A172 (cell line): ENCODE results near the gene INSIG1. TPM values are rescaled to one million over a fixed set of nuclear protein-coding genes. Genes with fewer than 3 reads are reported as not detected.

Experiments
- DNase-seq: peaks from one replicate; pipeline ENCODE4 v3.0.0-alpha.2; 2015; ENCODE audit warnings: low spot score
- total RNA-seq: library from RNA; depleted of rRNA; stranded (reverse); fragments of >200 nt; shearing (Covaris generic); gene quantifications from 2 replicates; pipeline ENCODE4 v1.2.3, GENCODE V29; 2014; rRNA removed

INSIG1 gene
- 106 and 141 TPM in 2 replicates for total RNA-seq

GRCh38 chr7:155297517-155298287 is at the start of gene INSIG1:
TSS of gene INSIG1 (plus strand) at chr7:155297878. CDS start at chr7:155298286, 408 bp downstream.
- peak; percentile 72 for DNase-seq

GRCh38 chr7:155248366-155248756 is 49.3 kb upstream of the INSIG1 start:
- no peak for DNase-seq

- DNase-seq = no peak
Measured at GRCh38 chr7:155251831-155252230, 45.8 kb upstream of the INSIG1 start.

- DNase-seq = no peak
Measured at GRCh38 chr7:155252444-155252887, 45.2 kb upstream of the INSIG1 start.

- DNase-seq = no peak
Measured at GRCh38 chr7:155252892-155253501, 44.7 kb upstream of the INSIG1 start.

GRCh38 chr7:155254018-155254417 is 43.7 kb upstream of the INSIG1 start:
- no peak for DNase-seq

- DNase-seq = no peak
Measured at GRCh38 chr7:155255071-155255470, 42.6 kb upstream of the INSIG1 start.

- no peak for DNase-seq
Measured at GRCh38 chr7:155255621-155256020, 42.1 kb upstream of the INSIG1 start.

GRCh38 chr7:155256081-155256760 is 41.5 kb upstream of the INSIG1 start:
- no peak for DNase-seq

GRCh38 chr7:155256761-155257481 is 40.8 kb upstream of the INSIG1 start:
- no peak for DNase-seq

- no peak for DNase-seq
Measured at GRCh38 chr7:155257482-155258225, 40.0 kb upstream of the INSIG1 start.

- DNase-seq = peak; percentile 85
Measured at GRCh38 chr7:155258226-155258560, 39.5 kb upstream of the INSIG1 start.

GRCh38 chr7:155259866-155260497 is 37.7 kb upstream of the INSIG1 start:
- DNase-seq = no peak

- DNase-seq = no peak
Measured at GRCh38 chr7:155260498-155260872, 37.2 kb upstream of the INSIG1 start.

GRCh38 chr7:155261031-155261985 is 36.4 kb upstream of the INSIG1 start:
- DNase-seq = no peak

GRCh38 chr7:155262031-155262430 is 35.6 kb upstream of the INSIG1 start:
- no peak for DNase-seq

- DNase-seq = no peak
Measured at GRCh38 chr7:155263051-155263450, 34.6 kb upstream of the INSIG1 start.

- DNase-seq = no peak
Measured at GRCh38 chr7:155263581-155264143, 34.0 kb upstream of the INSIG1 start.

- no peak for DNase-seq
Measured at GRCh38 chr7:155265144-155265543, 32.5 kb upstream of the INSIG1 start.
